WTC11 (cell line): Measurements from ENCODE around the gene CRYBB1. TPM values are rescaled to one million over a fixed set of nuclear protein-coding genes. Genes with fewer than 3 reads are reported as not detected.

Source experiments
- ATAC-seq: fragments of 200-7000 bp; cut with Tn5 transposase; 2 replicates; pipeline ENCODE4 v1.10.0; 2021; ENCODE audit warnings: mild to moderate bottlenecking, moderate library complexity
- CTCF ChIA-PET: fragments of 300-600 bp; sonication (Branson Sonifier 250); formaldehyde crosslinking; loops from one replicate; lab custom pipeline; 2021; ENCODE audit warnings: antibody characterized with exemption; lab: Charles Lee
- POLR2A ChIA-PET: fragments of 350-600 bp; sonication (Branson Sonifier 250); formaldehyde crosslinking; loops from one replicate; lab custom pipeline; 2021; ENCODE audit warnings: antibody characterized with exemption; lab: Charles Lee
- DNase-seq: peaks from one replicate; pipeline ENCODE4 v3.0.0; 2021; ENCODE audit warnings: low spot score
- H3K27ac Mint-ChIP-seq: 2 replicates; pipeline ENCODE4 v1.8.0; 2021; ENCODE audit warnings: mixed read lengths
- H3K27me3 Mint-ChIP-seq: 2 replicates; pipeline ENCODE4 v1.8.0; 2021; ENCODE audit warnings: low read depth, mild to moderate bottlenecking, moderate library complexity, mixed read lengths
- H3K36me3 Mint-ChIP-seq: 2 replicates; pipeline ENCODE4 v1.8.0; 2021; ENCODE audit warnings: mixed read lengths
- H3K4me1 Mint-ChIP-seq: 2 replicates; pipeline ENCODE4 v1.8.0; 2022; ENCODE audit warnings: mixed read lengths
- H3K4me3 Mint-ChIP-seq: 2 replicates; pipeline ENCODE4 v1.8.0; 2021; ENCODE audit warnings: mild to moderate bottlenecking, moderate library complexity, mixed read lengths
- H3K9me3 Mint-ChIP-seq: 2 replicates; pipeline ENCODE4 v1.8.0; 2021; ENCODE audit warnings: mixed read lengths
- AFF4 ChIP-seq: sonication (generic); formaldehyde crosslinking; IDR thresholded peaks from 2 replicates; pipeline ENCODE4 v1.8.1; 2023; ENCODE audit warnings: mild to moderate bottlenecking, missing genetic modification reagents, borderline replicate concordance
- CREB1 ChIP-seq: sonication (generic); formaldehyde crosslinking; IDR thresholded peaks from 2 replicates; pipeline ENCODE4 v1.8.0; 2023; ENCODE audit warnings: mild to moderate bottlenecking, missing genetic modification reagents
- EMX1 ChIP-seq: fragments of 250-450 bp; sonication (Bioruptor Pico); IDR thresholded peaks from 2 replicates; pipeline ENCODE4 v1.8.0; 2021; ENCODE audit warnings: mild to moderate bottlenecking
- FOXP1 ChIP-seq: sonication (generic); formaldehyde crosslinking; IDR thresholded peaks from 2 replicates; pipeline ENCODE4 v1.8.0; 2022; ENCODE audit warnings: missing genetic modification reagents, mild to moderate bottlenecking, moderate library complexity, borderline replicate concordance
- GTF2I ChIP-seq: fragments of 250-450 bp; sonication (Bioruptor Pico); conservative IDR thresholded peaks from 2 replicates; pipeline ENCODE4 v1.4.0; 2021; ENCODE audit warnings: mild to moderate bottlenecking
- IRF2 ChIP-seq: sonication (generic); formaldehyde crosslinking; IDR thresholded peaks from 2 replicates; pipeline ENCODE4 v1.8.0; 2022; ENCODE audit warnings: low read depth, missing genetic modification reagents, borderline replicate concordance
- JUN ChIP-seq: sonication (generic); formaldehyde crosslinking; IDR thresholded peaks from 2 replicates; pipeline ENCODE4 v1.8.0; 2023; ENCODE audit warnings: mild to moderate bottlenecking, missing genetic modification reagents
- MXD4 ChIP-seq: fragments of 250-450 bp; sonication (Bioruptor Pico); IDR thresholded peaks from 2 replicates; pipeline ENCODE4 v1.8.0; 2021; ENCODE audit warnings: mild to moderate bottlenecking, moderate library complexity, borderline replicate concordance
- NFE2L1 ChIP-seq: sonication (generic); formaldehyde crosslinking; IDR thresholded peaks from 2 replicates; pipeline ENCODE4 v1.8.1; 2023; ENCODE audit warnings: missing genetic modification reagents
- RELA ChIP-seq: sonication (generic); formaldehyde crosslinking; IDR thresholded peaks from 2 replicates; pipeline ENCODE4 v1.8.1; 2022; ENCODE audit warnings: missing genetic modification reagents, mild to moderate bottlenecking, borderline replicate concordance
- SOX15 ChIP-seq: fragments of 250-450 bp; sonication (Bioruptor Pico); IDR thresholded peaks from 2 replicates; pipeline ENCODE4 v1.9.0; 2021; ENCODE audit warnings: mild to moderate bottlenecking
- TEAD1 ChIP-seq: sonication (generic); formaldehyde crosslinking; IDR thresholded peaks from 2 replicates; pipeline ENCODE4 v1.8.0; 2022; ENCODE audit warnings: mild to moderate bottlenecking, missing genetic modification reagents
- TP53 ChIP-seq: sonication (generic); formaldehyde crosslinking; IDR thresholded peaks from 2 replicates; pipeline ENCODE4 v1.8.1; 2023; ENCODE audit warnings: mild to moderate bottlenecking, missing genetic modification reagents
- ZNF121 ChIP-seq: sonication (generic); formaldehyde crosslinking; IDR thresholded peaks from 2 replicates; pipeline ENCODE4 v1.8.0; 2023; ENCODE audit warnings: missing genetic modification reagents
- ZNF232 ChIP-seq: sonication (generic); formaldehyde crosslinking; IDR thresholded peaks from 2 replicates; pipeline ENCODE4 v1.8.0; 2022; ENCODE audit warnings: mild to moderate bottlenecking, missing genetic modification reagents
- ZNF317 ChIP-seq: sonication (generic); formaldehyde crosslinking; IDR thresholded peaks from 2 replicates; pipeline ENCODE4 v1.8.1; 2023; ENCODE audit warnings: low read depth, mild to moderate bottlenecking, moderate library complexity, missing genetic modification reagents, borderline replicate concordance
- ZNF425 ChIP-seq: fragments of 250-450 bp; sonication (Bioruptor Pico); conservative IDR thresholded peaks from 2 replicates; pipeline ENCODE4 v1.9.0; 2021; ENCODE audit warnings: mild to moderate bottlenecking
- total RNA-seq: library from RNA; stranded (reverse); gene quantifications from 3 replicates; pipeline ENCODE4 v1.2.3, GENCODE V29; 2021
- TF ChIP-seq, protein P1 (sequence below): fragments of 250-450 bp; sonication (Bioruptor Pico); IDR thresholded peaks from 2 replicates; pipeline ENCODE4 v1.9.0; 2021; ENCODE audit warnings: moderate library complexity, mild to moderate bottlenecking, inconsistent platforms, borderline replicate concordance
- TF ChIP-seq, protein P2 (sequence below): sonication (generic); formaldehyde crosslinking; IDR thresholded peaks from 2 replicates; pipeline ENCODE4 v1.8.0; 2022; ENCODE audit warnings: mild to moderate bottlenecking, missing genetic modification reagents
- TF ChIP-seq, protein P3 (sequence below): sonication (generic); formaldehyde crosslinking; IDR thresholded peaks from 2 replicates; pipeline ENCODE4 v1.8.0; 2023; ENCODE audit warnings: mild to moderate bottlenecking, missing genetic modification reagents
- TF ChIP-seq, protein P4 (sequence below): fragments of 250-450 bp; sonication (Bioruptor Pico); IDR thresholded peaks from 2 replicates; pipeline ENCODE4 v1.9.0; 2021; ENCODE audit warnings: mild to moderate bottlenecking
- TF ChIP-seq, protein P5 (sequence below): sonication (generic); formaldehyde crosslinking; IDR thresholded peaks from 2 replicates; pipeline ENCODE4 v1.8.1; 2022; ENCODE audit warnings: low read depth, missing genetic modification reagents, borderline replicate concordance
- TF ChIP-seq, protein P6 (sequence below): sonication (generic); formaldehyde crosslinking; conservative IDR thresholded peaks from 2 replicates; pipeline ENCODE4 v1.8.1; 2022; ENCODE audit warnings: mild to moderate bottlenecking, missing genetic modification reagents

The CRYBB1 gene
- total RNA-seq, 1 experiment from 2014 or later, result 4.0 TPM

DNA sequence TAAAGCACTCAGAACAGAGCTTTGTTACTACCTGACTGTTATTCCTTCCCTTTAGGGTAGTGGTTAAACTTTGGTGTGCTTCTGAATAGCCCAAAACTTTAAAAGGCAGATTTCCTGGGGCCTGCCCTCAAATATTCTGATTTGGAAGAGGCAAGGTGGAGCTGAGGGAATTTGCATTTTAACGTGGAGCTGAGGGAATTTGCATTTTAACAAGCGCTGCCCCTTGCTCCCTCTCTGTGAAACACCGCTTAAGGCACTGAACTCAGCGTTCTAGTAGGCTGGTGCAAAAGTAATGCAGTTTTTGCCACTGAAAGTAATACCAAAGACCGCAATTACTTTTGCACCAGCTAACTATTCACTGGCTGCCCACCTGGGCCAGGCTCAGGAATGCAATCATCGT is 62.9 kb downstream of the CRYBB1 start:
- Mint-ChIP-seq H3K27ac (peak overlapping the region; percentile 95), H3K4me3 (no peak overlapping the region), H3K36me3 (no peaks in the 10 kb centered on the region), H3K4me1 (peaks cover 88% of the 10 kb centered on the region), H3K9me3 (no peaks in the 10 kb centered on the region), H3K27me3 (no peaks in the 10 kb centered on the region)
- ChIA-PET CTCF (interaction anchor here (0.6 to 1.4 kb wide), 6 partner anchors 9 to 118 kb away, joined by 3 to 9 read pairs (median 5); no protein-coding TSS in a partner anchor), POLR2A (interaction anchor here (0.7 to 1.6 kb wide), 3 partner anchors 9 to 106 kb away, joined by 3 read pairs; no protein-coding TSS in a partner anchor)
- TF ChIP-seq NFE2L1 (CRISPR knock-in tag) (no peak), AFF4 (no peak), FOXP1 (CRISPR knock-in tag) (no peak), IRF2 (no peak), RELA (CRISPR knock-in tag) (no peak), MXD4 (CRISPR knock-in tag) (no peak), ZNF232 (CRISPR knock-in tag) (no peak), ZNF317 (CRISPR knock-in tag) (no peak), TP53 (CRISPR knock-in tag) (no peak), CREB1 (CRISPR knock-in tag) (no peak), TEAD1 (CRISPR knock-in tag) (no peak), GTF2I (CRISPR knock-in tag) (no peak), EMX1 (CRISPR knock-in tag) (no peak)
- TF ChIP-seq, protein P1, sequence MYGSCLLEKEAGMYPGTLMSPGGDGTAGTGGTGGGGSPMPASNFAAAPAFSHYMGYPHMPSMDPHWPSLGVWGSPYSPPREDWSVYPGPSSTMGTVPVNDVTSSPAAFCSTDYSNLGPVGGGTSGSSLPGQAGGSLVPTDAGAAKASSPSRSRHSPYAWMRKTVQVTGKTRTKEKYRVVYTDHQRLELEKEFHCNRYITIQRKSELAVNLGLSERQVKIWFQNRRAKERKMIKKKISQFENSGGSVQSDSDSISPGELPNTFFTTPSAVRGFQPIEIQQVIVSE (CRISPR knock-in tag), result no peak
- TF ChIP-seq, protein P2, sequence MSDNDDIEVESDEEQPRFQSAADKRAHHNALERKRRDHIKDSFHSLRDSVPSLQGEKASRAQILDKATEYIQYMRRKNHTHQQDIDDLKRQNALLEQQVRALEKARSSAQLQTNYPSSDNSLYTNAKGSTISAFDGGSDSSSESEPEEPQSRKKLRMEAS (CRISPR knock-in tag), result no peak
- TF ChIP-seq, protein P3, sequence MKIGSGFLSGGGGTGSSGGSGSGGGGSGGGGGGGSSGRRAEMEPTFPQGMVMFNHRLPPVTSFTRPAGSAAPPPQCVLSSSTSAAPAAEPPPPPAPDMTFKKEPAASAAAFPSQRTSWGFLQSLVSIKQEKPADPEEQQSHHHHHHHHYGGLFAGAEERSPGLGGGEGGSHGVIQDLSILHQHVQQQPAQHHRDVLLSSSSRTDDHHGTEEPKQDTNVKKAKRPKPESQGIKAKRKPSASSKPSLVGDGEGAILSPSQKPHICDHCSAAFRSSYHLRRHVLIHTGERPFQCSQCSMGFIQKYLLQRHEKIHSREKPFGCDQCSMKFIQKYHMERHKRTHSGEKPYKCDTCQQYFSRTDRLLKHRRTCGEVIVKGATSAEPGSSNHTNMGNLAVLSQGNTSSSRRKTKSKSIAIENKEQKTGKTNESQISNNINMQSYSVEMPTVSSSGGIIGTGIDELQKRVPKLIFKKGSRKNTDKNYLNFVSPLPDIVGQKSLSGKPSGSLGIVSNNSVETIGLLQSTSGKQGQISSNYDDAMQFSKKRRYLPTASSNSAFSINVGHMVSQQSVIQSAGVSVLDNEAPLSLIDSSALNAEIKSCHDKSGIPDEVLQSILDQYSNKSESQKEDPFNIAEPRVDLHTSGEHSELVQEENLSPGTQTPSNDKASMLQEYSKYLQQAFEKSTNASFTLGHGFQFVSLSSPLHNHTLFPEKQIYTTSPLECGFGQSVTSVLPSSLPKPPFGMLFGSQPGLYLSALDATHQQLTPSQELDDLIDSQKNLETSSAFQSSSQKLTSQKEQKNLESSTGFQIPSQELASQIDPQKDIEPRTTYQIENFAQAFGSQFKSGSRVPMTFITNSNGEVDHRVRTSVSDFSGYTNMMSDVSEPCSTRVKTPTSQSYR (CRISPR knock-in tag), result no peak
- peak; percentile 78 for ATAC-seq
- no peak for DNase-seq

- no peak overlapping the region for H3K4me3 Mint-ChIP-seq
- H3K9me3 Mint-ChIP-seq, result no peaks in the 10 kb centered on the region
- peak overlapping the region; percentile 95 for H3K27ac Mint-ChIP-seq
- no peaks in the 10 kb centered on the region for H3K27me3 Mint-ChIP-seq
- DNase-seq, result no peak
- POLR2A ChIA-PET, result no interaction called here
- no peaks in the 10 kb centered on the region for H3K36me3 Mint-ChIP-seq
- CTCF ChIA-PET, result interaction anchor here (0.9 kb wide), 1 partner anchor 9 kb away, joined by 3 read pairs; no protein-coding TSS in a partner anchor
- no peak for ATAC-seq
- peaks cover 83% of the 10 kb centered on the region for H3K4me1 Mint-ChIP-seq
- TF ChIP-seq JUN (CRISPR knock-in tag) (no peak), ZNF121 (CRISPR knock-in tag) (peak; percentile 95), SOX15 (CRISPR knock-in tag) (no peak), ZNF425 (CRISPR knock-in tag) (no peak), NFE2L1 (CRISPR knock-in tag) (no peak)
- TF ChIP-seq, protein P4, sequence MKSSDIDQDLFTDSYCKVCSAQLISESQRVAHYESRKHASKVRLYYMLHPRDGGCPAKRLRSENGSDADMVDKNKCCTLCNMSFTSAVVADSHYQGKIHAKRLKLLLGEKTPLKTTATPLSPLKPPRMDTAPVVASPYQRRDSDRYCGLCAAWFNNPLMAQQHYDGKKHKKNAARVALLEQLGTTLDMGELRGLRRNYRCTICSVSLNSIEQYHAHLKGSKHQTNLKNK (CRISPR knock-in tag), result no peak
- TF ChIP-seq, protein P5, sequence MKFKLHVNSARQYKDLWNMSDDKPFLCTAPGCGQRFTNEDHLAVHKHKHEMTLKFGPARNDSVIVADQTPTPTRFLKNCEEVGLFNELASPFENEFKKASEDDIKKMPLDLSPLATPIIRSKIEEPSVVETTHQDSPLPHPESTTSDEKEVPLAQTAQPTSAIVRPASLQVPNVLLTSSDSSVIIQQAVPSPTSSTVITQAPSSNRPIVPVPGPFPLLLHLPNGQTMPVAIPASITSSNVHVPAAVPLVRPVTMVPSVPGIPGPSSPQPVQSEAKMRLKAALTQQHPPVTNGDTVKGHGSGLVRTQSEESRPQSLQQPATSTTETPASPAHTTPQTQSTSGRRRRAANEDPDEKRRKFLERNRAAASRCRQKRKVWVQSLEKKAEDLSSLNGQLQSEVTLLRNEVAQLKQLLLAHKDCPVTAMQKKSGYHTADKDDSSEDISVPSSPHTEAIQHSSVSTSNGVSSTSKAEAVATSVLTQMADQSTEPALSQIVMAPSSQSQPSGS (CRISPR knock-in tag), result no peak
- TF ChIP-seq, protein P6, sequence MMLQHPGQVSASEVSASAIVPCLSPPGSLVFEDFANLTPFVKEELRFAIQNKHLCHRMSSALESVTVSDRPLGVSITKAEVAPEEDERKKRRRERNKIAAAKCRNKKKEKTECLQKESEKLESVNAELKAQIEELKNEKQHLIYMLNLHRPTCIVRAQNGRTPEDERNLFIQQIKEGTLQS (CRISPR knock-in tag), result no peak
Measured at GRCh38 chr22:26553056-26553752, 64.6 kb downstream of the CRYBB1 start.
